Measurements from ENCODE around the gene JCHAIN.

- TF ChIP-seq NR1H2 (CRISPR knock-in tag; IDR thresholded peaks at IDR 0.05; ENCODE audit: borderline replicate concordance, low read depth), result no peak
- TF ChIP-seq EZH2 (conservative IDR thresholded peaks at IDR 0.05; ENCODE audit: low read depth, low read length), result no peak
- TF ChIP-seq ATF6 (CRISPR knock-in tag; conservative IDR thresholded peaks at IDR 0.05), result no peak
- TF ChIP-seq AGO2 (optimal IDR thresholded peaks at IDR 0.05; ENCODE audit: low read depth, low read length), result no peak
These were observed 34.3 kb downstream of the JCHAIN start for GRCh38 chr4:70632028-70632427.
